HG03196 (cell line): Measurements from ENCODE around the gene DNASE2B.

Experiments
- ATAC-seq: cut with Tn5 transposase; IDR thresholded peaks from one replicate; pipeline ENCODE4 v1.9.1; 2021; ENCODE audit not compliant: unreplicated experiment

The DNASE2B gene

DNA sequence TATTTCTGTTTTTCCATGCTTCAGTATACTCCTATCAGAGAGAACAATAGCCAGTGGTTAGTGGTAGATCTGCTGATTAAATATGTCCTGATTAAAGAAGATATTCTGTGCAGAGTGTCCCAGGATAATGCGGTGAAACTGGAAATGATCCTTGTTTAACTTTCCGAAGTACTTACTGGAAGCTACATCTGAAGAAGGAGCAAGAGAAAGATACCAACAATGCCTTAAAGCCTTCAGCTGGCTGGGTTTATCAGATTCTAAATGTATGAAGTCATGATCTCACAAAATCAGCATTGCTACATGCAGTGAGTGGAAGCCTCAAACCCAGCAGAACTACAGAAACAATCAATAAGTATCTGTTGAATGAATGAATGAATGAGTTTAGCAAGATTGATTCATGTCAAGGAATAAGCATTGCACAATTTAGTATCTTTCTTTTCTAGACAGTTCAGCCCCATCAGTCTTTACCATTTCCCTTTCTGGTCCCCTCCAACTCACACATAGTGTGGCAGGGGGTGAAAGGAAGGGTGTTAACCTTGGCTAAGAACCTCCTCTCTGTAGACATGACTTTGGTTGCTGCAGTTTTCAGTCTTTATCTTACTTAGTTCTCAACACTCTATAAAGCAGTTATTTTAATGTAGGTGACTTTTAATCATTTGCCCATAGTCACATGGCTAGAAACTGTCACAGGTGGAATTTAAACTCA lies 24.7 kb upstream of the DNASE2B start:
- no peak for ATAC-seq

DNA sequence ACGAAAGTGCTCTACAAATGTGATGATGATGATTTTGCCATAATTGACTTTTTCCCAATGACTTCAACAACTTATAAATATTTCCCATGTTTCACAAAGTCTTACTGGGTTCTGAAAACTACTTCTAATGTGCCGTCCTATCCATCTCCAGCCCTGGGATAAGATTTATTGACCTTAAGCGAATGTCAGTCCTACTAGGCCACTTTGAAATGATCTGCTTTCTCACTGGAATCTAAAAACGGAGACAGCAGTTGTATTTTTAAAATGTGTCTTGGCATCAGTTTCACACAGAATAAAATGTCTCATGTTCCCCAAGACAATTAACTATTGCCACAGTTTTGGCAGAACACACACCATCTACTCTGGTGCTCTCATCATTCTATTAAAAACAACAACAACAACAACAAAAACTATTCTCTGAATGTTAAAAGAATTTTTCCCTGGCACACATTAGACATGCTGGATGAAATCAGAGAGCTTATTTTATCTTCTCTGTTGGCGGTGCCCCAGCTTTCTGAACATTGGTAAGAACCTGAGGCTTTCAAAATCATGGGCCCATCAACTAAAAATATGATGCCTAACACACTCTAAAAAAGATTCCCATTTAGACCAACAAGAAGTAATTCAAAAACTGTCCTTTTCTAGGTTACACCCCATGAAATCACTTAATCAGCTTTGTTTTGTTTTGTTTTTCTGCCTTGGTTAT lies 23.1 kb upstream of the DNASE2B start:
- ATAC-seq: no peak

DNA sequence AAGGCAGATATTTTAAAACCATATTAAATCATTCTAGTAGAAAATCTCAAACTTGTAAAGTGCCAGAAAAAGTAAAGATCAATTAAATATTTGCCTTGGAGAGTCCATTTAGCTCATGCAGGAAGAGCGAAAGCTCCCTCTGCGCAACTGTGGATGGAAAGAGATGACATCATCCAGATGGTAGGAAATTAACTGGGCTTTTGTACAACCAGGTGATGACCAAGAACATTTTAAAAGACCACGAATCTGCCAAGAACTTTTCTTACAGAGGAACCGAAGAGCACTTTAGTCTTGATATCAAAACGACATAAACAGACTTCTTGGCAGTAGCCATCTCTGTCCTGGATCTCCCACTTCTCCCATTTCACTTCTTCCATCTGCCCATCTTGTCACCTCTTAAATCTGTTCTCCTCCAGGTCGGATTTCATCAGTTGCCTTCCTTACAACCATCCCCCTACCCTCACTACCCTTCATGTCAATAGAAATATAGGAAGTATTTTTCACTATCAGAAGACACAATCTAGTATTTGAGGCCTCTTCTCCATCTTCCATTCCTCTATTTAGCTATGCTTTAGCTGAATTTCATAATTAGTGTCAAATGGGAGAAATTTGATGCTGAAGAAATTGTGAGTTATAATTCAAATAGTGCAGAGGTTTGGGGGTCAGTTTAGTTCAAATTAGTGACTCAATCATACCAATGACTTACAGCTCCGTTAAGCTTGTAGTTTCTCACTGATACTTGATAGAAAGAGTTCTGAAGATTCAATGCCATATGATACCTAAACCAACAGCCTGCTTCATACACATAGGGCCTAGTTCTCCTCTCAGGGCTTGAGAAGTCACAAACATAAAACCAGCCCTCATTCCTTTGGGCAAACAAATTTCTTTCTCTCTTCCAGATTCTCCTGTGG lies 22.0 kb upstream of the DNASE2B start:
- no peak for ATAC-seq

DNA sequence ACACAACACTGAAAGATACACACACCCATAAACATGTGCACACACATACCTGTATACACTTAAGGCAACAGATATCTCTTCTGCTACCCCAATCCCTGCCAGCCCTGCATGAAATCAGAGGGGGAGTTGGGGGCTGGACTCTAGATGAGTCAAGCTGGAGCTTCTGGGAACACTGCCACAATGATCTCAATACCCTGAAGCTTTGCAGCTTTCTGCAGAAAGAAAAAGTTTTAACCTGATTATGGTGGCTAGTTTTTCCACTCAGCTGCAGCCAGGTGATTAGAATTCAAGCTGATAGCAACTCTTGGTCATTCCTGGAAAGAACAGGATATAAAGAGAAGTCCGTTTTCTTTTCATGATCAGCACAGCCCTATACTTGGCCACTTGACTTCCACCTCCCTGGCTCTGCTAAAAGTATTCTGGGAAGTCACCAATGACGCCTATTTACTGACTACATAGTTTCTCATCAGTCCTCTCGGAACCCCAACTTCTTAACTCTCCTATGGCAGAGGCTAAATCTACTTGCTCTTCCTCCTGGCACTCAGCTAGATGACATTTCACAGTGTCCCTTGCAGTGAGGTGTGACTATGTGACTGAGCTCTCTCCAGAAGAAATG lies 20.7 kb upstream of the DNASE2B start:
- ATAC-seq: no peak

DNA sequence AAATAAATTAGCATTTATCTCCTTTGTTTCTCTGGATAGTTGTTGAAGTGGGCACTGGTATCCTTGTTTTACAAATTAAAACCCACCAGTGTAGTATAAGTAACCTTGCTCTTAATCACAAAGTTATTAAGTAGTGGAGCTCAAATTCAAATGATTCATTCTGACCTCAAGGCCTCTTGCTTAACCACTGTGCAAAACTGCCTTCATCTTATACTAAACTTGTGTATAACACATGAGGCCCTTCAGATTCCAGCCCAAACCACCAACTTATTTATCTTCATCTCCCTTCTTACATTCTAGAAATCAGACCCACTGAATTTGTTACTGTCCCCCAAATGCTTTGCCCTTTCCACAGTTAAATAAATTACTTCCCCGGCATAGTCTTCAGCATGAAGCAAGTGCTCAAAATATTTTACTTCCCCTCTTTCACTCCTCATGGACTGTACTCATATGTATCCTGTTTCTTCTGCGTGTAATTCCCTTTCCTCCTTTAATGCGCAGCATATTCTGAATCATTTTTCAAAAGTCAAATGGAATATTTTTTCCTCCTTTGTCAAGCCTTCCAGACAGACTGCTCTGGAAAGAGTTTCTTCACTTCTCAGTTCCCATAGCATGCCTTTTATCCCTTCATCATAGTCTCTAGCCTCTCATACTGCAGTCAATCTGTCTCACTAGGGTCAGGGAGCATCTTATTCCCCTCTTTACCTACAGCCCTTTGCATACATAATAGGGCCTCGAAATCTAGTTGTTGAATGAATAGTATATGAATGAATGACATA lies 19.0 kb upstream of the DNASE2B start:
- ATAC-seq: no peak

DNA sequence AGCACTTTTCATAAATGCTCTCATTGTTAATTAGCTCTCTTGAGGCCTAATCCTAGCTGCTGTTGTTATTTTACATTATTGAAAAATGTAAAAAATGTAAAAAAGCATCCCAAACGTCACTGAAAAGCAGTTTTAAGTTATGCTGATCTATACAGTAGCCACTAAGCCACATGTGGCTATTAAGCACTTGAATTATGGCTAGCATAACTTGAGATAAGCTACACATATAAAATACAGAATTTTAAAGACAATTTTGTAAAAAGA lies 18.4 kb upstream of the DNASE2B start:
- no peak for ATAC-seq

DNA sequence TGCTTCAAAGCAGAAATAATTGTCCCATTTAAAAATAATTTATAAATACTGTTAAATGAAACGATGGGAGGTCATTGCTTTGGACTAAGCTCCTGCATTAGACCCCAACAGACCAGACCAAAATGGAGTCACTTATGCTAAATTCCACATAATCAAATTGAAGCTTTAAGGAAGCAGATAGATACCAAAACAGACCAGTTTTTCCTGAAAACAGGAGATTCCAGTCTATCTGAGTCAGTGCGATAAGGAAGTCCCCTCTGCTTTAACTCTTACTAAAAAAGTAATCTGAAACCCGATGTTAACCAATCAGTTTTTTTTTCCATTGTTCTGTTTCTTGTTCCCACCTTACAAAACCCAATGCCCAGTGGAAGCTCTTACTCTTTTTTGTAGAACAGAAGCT lies 16.2 kb upstream of the DNASE2B start:
- no peak for ATAC-seq

DNA sequence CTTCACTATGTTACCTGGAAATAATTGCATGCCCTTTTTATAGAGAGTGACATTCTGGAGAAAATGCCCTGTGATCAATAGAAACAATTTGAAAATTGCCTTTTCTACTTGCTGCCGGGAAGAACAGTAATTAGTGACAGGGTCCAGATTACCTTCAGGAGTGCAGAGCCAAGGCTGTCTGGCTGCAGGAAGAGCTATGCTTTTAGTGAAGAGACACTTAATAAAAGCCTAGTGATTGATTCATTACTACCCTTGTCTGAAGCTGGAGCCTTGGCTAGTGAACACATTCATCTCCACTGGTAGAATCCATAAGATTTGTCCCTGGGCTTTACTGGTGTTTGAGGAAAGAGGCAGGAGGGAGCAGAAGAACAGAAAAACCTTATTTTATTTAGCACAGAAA lies 12.9 kb upstream of the DNASE2B start:
- ATAC-seq: no peak

DNA sequence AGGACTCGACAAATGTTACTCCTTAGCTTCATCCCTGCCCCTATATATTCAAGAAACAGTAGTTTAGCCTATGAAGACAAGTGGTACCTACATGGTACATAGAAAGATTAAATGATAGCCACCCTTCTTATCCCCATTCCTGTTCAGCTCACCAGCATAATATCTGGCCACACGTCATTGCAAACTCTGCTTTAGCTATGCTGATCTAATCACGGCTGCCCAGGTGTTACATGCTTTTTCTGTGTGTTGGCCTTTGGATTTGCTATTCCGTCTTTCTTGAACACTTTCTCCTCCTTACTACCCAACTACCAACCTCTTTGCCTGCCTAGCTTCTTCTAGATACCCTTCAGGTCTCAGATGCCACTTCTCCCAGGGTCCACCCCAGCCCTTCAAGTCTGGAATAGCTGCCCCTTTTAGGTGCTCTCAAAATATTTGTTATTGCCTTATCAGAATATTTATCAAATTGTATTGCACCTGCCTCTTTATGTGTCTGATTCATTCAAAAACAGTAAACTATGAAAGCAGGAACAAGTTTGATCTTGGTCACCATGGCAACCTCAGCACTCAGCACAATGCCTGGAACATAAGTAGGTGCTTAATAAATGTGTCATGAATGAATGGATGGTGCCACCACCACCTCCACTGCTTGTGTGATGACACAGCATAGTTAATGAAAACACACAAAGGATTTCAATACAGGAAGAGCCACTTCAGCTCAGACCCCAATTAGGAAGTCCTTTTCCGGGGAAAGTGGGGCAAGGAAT lies 11.4 kb upstream of the DNASE2B start:
- no peak for ATAC-seq

DNA sequence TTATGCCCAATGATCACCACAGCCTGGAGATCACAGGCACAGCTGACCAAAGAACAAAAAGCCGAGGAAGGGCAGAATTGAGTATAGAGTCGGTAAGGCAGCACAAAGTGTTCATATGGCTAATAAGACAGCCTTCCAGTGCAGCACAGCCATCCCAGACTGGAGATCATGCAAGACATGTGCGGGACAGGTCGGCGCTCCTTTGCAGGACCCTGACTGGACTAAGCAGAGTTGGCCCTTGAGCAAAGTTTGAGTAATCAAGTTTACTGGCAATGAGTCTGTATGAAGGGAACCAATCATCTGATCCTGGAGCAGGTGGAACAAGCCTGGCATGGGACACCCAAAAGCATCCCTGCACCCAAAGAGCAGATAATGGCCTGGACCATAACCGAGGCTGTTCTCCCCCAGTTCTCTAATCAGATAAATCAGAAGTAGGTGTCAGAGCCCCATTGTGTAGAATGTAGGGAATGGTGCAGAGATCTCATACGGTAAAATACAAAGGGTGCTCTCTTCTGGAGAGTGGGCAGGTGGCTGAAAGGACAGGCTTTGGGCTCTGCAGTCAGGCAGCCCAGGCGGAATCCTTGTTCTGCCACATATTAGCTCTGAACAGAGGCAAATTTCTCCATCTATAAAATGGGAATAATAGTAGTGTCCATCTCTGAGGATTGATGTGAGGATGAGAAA lies 10.7 kb upstream of the DNASE2B start:
- no peak for ATAC-seq

DNA sequence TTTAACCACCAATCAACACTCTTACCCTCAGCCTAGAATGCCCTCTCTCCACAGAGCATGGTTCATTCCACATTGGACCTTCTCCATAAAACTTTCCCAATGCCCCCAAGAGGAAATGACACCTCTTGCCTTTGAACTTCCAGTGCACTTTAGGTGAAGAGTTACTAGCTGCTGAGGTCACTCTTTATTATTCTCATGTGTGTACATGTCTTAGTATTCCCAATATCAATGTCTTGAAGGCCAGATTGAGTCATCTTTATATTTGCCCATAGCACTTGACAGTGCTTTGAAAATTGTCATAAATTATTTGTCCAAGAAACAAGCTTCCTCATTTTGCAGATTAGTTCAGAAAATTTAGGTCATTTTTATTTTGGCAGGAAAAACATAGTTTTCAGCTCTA lies 8.1 kb upstream of the DNASE2B start:
- ATAC-seq: no peak

DNA sequence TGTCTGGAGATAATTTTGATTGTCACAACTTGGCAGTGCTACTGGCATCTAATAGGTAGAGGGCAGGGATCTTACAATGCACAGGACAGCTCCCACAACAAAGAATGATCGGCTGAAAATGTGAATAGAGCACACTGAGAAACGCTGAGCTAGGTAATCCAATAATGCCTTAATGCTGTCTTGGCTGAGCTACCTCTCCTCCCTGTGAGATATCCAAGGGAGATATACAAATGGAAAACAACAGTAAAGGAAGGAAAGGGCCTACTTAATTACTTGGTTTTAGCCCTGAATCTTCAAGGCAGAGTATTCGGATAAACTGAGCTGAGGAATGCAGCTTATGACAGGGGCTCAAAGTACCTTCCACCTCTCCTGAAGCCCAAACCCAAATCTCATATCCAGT lies 2.9 kb downstream of the DNASE2B start:
- no peak for ATAC-seq

DNA sequence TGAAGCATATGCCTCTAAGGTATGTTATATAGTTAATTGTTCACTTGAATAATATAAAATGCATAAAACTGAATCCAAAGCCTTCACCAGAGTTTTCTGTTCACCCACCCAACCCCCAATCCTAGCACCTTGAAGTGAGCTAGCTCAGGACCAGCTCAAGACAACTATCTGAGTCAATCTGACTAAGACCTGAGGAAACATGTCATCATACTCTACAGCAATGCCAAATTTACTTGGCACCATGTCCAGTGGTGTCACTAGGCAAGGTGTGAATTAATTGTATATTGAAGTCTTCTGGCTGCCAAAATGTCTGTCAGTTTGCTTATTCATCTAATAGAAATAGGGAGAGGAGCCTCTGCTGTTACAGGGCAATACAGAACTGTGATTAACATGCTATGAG lies 3.8 kb downstream of the DNASE2B start:
- ATAC-seq: no peak

DNA sequence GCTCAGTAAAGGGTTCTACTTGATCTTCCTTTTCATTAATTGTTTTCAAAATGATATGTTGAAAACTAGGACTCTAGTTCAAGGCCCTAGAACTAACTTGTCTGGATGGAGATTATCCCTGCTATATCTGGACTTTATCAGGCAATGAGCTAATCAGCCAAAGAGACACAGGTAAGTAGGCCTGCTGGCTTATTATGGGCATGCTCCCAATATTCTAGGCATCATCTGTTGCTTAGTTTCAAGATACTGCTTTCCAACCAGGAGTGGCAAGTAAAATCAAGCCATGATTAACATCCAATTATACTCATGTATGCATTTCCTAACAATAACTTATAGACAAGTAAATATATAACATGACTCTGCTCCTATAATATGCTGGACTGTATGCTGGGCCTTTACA lies 4.2 kb downstream of the DNASE2B start:
- ATAC-seq: no peak

DNA sequence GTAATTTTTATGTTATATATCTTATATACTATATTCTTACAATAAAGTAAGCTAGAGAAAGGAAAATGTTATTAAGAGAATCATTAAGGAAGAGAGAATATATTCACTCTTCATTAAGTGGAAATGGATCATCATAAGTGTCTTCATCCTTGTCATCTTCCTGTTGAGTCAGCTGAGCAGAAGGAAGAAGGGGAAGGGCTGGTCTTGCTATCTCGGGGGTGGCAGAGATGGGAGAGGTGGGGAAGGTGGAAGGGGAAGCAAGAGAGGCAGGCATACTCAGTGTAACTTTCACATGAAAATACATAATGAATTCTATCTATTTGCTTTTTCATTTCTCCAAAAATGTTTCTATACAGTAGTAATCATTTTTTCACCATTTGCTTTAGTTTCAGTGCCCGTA lies 5.1 kb downstream of the DNASE2B start:
- no peak for ATAC-seq

DNA sequence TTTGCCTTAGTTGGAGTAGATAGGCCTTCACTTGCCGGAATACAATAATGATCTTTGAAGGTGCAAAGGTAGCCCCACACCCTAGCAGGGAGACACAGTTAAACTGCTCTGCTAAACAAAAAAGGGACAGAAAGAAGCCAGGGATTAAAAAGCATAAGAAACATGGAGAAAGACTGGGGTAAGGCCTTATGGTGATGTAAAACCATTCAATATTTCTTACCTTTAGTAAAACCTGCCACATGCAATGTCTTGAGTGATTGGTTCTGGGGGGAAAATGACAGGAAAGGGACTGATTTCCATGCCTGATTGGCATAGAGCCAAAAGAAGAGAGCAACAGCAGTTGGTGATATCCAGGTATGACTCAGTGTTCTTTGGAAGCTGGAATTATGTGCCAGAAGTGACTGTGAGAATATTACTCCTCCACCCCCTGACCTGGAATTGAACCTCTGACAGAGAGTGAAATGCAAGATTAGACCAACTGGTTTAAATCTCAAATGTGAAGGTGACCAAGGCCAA lies 8.1 kb downstream of the DNASE2B start:
- ATAC-seq: no peak

DNA sequence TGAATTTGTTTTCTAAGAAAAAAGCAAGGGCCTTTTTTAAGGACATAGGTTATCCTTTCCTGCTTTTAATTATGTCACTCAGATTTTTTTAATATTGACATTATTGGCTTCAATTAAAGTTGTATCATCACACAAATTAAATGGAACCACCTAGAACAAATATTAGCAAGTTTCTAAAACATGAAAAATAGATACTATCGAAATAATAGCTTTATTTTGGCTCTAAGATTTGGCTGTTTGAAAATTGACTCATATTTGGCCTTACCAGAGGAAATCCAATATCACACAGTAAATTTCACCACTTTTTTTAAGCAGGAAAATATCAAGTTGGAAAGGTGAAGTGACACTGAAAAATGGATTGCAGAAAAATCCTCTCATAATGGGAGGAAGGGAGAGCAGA lies 9.2 kb downstream of the DNASE2B start:
- ATAC-seq: no peak

DNA sequence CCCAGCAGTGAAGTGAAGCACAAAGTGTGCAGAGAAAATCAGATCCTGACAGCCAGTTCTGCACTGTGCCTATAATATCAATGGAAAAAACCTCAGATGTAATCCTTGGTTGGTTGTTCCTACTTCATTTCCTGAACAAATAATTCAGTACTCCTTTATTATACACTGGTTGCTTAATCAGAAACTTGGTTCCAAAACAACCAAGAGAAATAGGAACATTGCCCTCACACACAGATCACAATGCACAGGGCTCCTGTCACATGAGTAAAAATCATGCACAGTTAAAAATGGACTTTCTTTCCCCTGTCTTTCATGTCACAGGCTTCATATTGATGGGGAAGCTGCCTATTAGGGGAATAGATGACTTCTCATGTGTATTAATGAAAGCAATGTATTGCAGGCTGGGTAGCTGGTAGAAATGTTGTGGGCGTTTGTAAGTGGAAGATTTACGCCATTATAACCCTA lies 9.7 kb downstream of the DNASE2B start:
- ATAC-seq: no peak

DNA sequence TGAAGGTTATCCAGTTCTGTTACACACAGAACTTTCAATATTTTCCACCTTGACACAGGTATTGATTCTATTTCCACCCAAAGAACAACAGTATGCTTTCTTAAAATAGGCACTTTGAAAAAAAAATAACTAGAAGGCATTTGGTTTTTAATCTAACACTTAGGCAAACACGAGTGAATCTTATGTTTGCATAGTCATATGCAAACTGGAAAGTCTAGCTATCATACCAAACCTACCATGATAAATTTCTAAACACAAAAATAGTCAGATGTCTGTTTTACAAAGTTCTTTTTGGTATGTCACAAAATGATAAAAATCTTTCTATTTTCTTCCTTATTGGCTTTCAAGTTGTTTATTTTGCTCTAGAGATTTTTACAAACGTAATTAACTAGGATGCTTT lies 11.6 kb downstream of the DNASE2B start:
- ATAC-seq: no peak
